GM21786 (cell line): ENCODE measurements around the gene SLC43A1.
"Not testable (repeated sequence)": the region's sequence is repeated elsewhere in the genome, so short reads cannot be mapped to it uniquely, and the experiment has no call there.

Experiments used
- ATAC-seq: cut with Tn5 transposase; IDR thresholded peaks from one replicate; pipeline ENCODE4 v1.9.1; 2021; ENCODE audit not compliant: unreplicated experiment

Gene SLC43A1

GRCh38 chr11:57515332-57516060, at the start of gene SLC43A1:
SLC43A1 (minus strand) TSS chr11:57515702; CDS start chr11:57514111, 1,591 bp downstream.
- ATAC-seq = peak; percentile 43

- ATAC-seq = no peak
Observed at GRCh38 chr11:57562596-57562995, 47.1 kb upstream of the SLC43A1 start.

- ATAC-seq = no peak
Observed at GRCh38 chr11:57560146-57560545, 44.6 kb upstream of the SLC43A1 start.

GRCh38 chr11:57556041-57556440, 40.5 kb upstream of the SLC43A1 start:
- ATAC-seq = no peak

- ATAC-seq = no peak
Observed at GRCh38 chr11:57555393-57555792, 39.9 kb upstream of the SLC43A1 start.

GRCh38 chr11:57552479-57552878, 37.0 kb upstream of the SLC43A1 start:
- ATAC-seq = no peak

GRCh38 chr11:57551941-57552340, 36.4 kb upstream of the SLC43A1 start:
- no peak for ATAC-seq

GRCh38 chr11:57549983-57550382, 34.5 kb upstream of the SLC43A1 start:
- ATAC-seq = no peak

- ATAC-seq = peak; percentile 91
Observed at GRCh38 chr11:57547854-57548377, 32.4 kb upstream of the SLC43A1 start.

GRCh38 chr11:57546869-57547475, 31.5 kb upstream of the SLC43A1 start:
- ATAC-seq = peak; percentile 56

- no peak for ATAC-seq
Observed at GRCh38 chr11:57546451-57546850, 30.9 kb upstream of the SLC43A1 start.

- no peak for ATAC-seq
Observed at GRCh38 chr11:57545883-57546282, 30.4 kb upstream of the SLC43A1 start.

GRCh38 chr11:57544566-57544965, 29.1 kb upstream of the SLC43A1 start:
- no peak for ATAC-seq

GRCh38 chr11:57543593-57543992, 28.1 kb upstream of the SLC43A1 start:
- ATAC-seq = no peak

- ATAC-seq = no peak
Observed at GRCh38 chr11:57542582-57542981, 27.1 kb upstream of the SLC43A1 start.

- ATAC-seq = no peak
Observed at GRCh38 chr11:57541169-57541568, 25.7 kb upstream of the SLC43A1 start.

GRCh38 chr11:57539342-57539741, 23.8 kb upstream of the SLC43A1 start:
- ATAC-seq = no peak

GRCh38 chr11:57536947-57537619, 21.6 kb upstream of the SLC43A1 start, which contains the start of gene SMTNL1:
SMTNL1 (plus strand) TSS chr11:57537595; CDS start chr11:57542643, 5,048 bp downstream.
- no peak for ATAC-seq

- ATAC-seq = not testable (repeated sequence)
Observed at GRCh38 chr11:57534449-57534848, 18.9 kb upstream of the SLC43A1 start.

GRCh38 chr11:57530596-57531507, 15.3 kb upstream of the SLC43A1 start, which contains the start of gene TIMM10:
TIMM10 (minus strand) TSS chr11:57530754; CDS start chr11:57530189, 565 bp downstream.
- ATAC-seq = peak; percentile 99

GRCh38 chr11:57530215-57530595, 14.7 kb upstream of the SLC43A1 start:
- ATAC-seq = no peak
